Stimulated activated CD4-positive, alpha-beta T cell treated with anti-CD3 and anti-CD28 coated beads, TNF-alpha, amount 100 ng/mL, for 4 hours (primary cell): ENCODE measurements around the gene CEP164.

ENCODE experiments used
- DNase-seq, 3 experiments: peaks; one replicate each; pipeline ENCODE4 v3.0.0-alpha.2; 2020; ENCODE audit warnings: low read depth in 3 of 3

Gene CEP164

GRCh38 chr11:117366248-117366647 is 38.6 kb downstream of the CEP164 start:
- no peak for DNase-seq

DNA sequence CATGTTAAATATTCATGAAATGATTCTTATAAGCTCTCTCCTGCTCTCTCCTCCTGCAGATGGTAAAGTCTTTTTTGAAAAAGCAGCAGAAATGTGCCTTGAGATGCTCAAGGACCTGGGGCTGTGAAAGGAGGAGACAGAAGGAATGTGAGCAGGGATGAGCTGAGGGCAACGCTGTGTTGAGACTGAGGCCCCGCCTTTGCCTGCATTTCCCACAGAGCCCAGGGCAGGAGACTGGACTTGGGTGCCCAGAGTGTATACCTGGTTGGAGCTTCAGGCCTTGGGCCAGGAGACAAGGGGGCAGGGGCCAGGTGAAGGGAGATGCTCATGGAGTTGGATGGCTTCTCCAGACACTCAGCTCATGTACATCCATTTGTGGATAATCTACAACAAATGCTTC is 39.2 kb downstream of the CEP164 start:
- DNase-seq = no peak

- DNase-seq = no peak
Measured at GRCh38 chr11:117369534-117369933, 41.9 kb downstream of the CEP164 start.

DNA sequence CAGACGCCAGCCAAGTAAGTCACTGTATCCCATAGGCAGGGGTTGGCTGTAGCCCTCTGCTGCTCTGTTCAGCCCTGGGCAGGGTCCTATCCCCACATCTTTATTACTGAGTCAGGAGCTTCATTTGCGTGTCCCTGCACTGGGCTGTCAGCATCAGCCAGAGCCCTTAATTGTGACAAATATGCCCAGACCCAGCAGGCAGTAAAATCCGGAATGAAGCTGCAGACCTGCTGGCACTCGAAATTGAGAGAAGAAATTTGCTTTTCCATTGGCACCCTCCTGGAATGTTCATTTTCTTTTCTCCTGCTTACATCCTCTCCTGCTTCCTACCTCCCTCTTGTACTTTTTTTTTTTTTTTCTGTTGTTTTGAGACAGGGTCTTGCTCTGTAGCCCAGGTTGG is 43.8 kb downstream of the CEP164 start:
- no peak for DNase-seq

DNA sequence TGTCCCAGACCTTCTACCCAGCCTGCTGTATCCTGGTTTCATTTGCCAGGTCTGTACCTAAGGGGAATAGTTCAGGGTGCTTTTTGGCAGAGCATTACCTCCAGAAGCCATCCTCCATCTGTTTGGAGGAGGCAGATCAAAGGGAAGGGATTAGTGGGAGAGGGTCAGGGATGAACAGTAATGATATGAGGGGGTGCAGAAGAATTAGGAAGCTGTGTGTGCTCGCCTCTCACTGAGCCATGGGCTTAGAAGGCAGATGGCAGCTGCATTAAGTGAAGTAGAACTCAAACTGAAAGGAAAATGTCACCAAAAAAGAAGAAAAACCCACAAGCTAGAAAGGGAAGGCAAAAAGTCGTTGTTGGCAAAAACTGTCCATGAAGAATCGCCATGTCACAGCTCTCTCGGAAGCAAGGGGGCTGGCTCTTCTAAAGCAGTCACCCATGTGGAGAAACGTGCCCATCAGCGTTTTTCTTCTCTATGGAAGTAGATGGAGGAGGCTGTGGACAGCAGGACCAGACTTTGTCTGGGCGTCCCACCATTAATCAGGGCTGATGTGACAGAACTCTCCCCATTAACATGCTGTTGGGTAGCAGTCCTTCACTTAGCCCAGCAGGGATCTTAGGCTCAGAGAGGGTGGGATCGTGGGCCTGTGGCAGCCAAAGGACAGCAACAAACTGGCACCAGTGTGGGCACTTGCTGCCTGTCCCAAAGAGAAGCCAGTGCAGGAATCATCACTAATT is 46.8 kb downstream of the CEP164 start:
- DNase-seq = no peak

DNA sequence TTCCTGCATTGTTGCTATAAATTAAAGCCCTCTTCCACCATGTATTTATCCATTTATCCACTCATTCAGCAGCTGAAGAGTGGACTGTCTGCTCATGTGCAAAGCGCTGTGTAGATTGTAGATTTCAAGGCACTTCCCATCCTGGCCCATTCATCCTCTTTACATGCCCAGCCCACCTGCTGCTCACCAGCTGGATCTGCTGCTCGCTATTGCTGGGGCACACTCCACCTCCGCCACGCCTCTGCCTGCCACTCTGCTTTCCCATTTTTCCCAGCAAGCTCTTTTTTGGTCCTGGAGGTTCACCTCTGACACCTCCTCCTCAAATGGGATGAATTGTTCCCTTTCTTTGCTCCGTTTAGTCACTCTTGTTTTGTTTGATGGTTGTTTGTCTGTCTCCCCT is 48.3 kb downstream of the CEP164 start:
- DNase-seq = no peak

DNA sequence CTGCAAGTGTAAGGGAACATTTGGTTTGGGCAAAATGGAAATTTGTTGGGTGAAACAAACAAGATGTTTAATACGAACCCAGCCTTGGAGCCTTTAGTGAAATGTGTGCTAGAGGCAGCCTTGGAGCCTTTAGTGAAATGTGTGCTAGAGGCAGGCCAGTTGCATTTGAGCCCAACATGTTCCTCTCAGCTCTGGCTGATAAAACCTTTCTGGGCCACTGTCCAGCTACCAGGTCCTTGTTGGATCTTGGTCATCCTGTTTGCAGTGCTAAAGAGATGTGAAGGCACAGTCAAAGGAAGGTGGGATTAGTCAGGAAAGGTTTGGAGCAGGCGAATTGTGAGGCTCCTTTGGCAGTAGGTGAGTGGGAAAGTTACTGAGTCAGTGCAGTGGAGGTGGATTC is 48.9 kb downstream of the CEP164 start:
- DNase-seq = no peak

DNA sequence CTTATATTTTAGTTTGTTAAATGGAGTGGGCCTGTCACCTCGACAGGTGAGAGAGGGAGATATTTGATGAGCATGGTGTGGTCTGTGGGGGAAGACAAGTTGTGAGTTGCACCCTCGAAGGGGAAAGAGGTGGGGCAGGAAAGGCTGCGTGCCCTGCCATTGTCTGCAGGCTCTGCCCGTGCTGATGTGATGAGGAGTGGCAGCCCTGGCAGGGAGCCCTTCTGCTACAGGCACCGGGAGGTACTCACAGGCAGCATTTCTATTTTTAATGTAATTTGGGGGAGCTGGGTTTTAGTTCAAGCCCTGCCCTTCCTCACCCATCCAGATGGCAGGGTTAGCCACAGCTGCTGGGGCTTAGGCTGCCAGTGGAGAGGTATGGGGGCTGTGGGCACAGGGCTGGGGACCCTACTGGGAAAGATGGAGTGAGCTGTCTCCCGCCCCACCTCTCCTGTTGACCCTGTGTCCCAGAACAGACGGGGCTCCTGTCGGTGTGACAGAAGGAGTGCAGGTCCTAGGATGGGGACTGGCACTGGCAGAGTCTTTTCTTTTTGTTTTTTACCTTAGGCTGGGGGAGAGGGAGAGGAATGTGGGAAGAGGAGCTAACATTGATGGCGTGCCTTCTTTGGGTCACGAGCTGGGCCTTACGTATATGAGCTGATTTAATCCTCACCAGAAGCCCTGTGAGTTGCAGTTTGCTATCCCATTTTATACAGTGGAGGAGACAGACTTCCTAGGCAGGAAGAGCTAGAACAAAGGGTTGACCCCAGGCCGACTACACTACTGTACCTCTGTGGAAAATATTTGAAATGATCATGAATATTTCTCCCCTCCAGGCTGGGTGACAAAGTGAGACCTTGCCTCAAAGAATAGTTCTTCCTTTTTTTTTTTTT is 51.6 kb downstream of the CEP164 start:
- no peak for DNase-seq

GRCh38 chr11:117380676-117381075 is 53.0 kb downstream of the CEP164 start:
- no peak for DNase-seq

GRCh38 chr11:117381481-117382387 is 54.1 kb downstream of the CEP164 start:
- DNase-seq = no peak

GRCh38 chr11:117382746-117383145 is 55.1 kb downstream of the CEP164 start:
- no peak for DNase-seq

DNA sequence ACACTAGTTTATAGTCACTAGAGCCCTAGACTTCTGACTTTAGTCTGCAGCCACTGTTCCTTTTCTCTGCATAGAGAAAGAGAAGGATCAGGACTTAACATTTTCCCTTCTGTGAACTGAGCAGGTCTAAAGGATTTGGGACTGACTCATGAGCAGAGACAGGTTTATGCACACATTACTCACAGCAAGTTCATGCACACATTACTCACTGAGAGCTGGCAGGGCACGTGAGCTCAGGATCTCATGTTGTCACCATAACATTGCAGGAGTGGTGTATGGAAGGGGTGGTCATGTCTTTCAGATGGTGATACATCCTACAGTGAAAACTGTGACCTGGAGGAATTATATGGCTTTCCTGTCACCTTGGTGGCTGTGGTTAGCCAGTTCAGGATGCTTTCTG is 56.4 kb downstream of the CEP164 start:
- no peak for DNase-seq

DNA sequence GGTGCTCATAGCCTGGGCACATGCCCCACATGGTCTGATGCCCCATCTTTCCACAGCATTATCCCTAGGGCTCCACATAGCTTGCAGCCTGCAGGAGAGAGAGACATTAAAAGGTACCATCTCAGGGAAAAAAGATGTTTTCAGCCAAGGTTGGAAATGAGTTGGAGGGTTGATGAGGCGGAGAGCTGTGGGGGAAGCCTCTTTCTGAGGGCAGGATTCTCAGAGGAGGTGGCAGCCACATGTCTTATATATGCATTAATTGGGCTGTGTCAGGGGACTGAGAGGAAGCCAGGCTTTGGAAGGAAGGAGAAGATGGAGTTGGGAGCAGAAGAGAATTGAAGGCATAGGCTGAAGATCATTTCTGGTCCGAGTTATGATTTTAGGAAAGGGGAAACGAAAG is 57.8 kb downstream of the CEP164 start:
- DNase-seq = no peak

- DNase-seq = no peak
Measured at GRCh38 chr11:117385906-117386305, 58.3 kb downstream of the CEP164 start.

DNA sequence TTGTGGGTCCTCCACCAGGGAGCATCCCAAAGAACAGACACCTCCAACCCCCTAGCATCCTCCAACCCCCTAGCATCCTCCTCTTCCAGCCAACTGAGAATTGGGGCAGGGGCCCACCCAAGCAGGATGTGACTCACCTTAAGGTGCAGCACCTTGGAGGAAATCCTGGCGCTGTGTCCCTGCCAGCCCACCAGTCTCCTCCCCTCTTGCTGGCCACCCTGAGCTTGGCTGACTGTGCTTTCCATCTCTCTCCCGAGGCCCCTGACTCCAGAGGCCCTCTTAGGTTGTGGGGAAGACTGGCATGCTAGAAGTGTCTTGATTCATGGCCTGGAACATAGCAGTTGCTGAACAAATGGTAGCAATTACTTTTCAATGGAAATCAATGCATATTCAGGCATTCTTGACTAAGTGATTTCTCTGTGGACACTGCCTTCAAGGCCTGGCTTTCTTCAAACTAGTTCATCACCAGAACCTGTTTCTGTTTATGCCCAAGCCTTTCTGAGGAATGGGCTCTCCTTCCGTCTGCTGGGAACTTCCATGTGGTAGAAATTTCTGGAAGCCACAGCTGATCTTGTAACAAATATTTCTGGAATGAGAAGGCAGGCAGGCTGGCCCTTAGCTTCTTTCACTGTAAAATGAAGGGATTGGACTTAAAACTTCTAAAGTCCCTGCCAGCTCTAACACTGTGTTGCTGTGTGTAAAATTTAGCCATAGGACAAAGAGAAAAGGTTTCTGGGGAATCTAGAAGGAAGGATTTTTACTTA is 60.5 kb downstream of the CEP164 start:
- no peak for DNase-seq

DNA sequence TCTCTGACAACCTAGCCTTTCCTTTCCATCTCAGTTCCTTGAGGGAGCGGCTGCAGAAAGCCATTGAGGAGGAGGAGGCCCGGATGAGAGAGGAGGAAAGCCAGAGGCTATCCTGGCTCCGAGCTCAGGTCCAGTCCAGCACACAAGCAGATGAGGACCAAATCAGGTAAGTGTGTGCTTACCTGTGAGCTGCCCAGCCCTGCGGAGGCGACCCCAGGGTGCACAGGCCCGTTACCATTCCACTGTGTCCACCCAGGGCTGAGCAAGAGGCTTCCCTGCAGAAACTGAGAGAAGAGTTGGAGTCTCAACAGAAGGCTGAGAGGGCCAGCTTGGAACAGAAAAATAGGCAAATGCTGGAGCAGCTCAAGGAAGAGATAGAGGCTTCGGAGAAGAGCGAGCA is 63.1 kb downstream of the CEP164 start:
- DNase-seq = no peak

- no peak for DNase-seq
Measured at GRCh38 chr11:117391181-117391580, 63.5 kb downstream of the CEP164 start.

GRCh38 chr11:117392001-117392690 is 64.5 kb downstream of the CEP164 start:
- DNase-seq = no peak

DNA sequence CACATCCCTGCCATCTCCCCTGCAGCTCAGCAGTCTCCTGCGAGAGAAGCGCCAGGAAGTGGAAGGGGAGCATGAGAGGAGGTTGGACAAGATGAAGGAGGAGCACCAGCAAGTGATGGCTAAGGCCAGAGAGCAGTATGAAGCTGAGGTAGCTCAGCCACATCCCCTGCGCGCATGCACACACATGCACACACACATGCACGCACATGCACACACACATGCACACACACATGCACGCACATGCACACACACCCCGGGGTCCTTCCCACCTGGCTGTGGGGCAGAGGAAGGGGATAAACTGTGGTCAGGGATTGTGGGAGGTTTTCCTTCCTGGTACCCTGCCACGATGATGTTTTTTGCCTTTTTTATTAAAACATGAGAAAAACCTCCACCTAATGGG is 65.3 kb downstream of the CEP164 start:
- DNase-seq = no peak

GRCh38 chr11:117394221-117394925 is 66.7 kb downstream of the CEP164 start:
- DNase-seq = no peak
